Endothelial cell of umbilical vein (primary cell): Measurements from ENCODE around the gene TMEM108. TPM values are rescaled to one million over a fixed set of nuclear protein-coding genes. Genes with fewer than 3 reads are reported as not detected.

Experiments
- BruUV-seq: library from RNA; stranded (reverse); fragments of 400-500 nt; replicated peaks from 2 replicates; lab custom pipeline; 2021; lab: Mats Ljungman, UMichigan
- CTCF ChIA-PET: fragments of 300-600, 350-600 bp; sonication (Branson Sonifier 250); formaldehyde crosslinking; loops from one replicate; lab custom pipeline; 2021; ENCODE audit warnings: antibody characterized with exemption, inconsistent platforms; lab: Charles Lee
- POLR2A ChIA-PET: fragments of 300-600, 350-600 bp; sonication (Branson Sonifier 250); formaldehyde crosslinking; loops from one replicate; lab custom pipeline; 2021; ENCODE audit warnings: antibody characterized with exemption, inconsistent platforms; lab: Charles Lee
- DNase-seq: peaks from one replicate; pipeline ENCODE4 v3.0.0-alpha.2; 2011; ENCODE audit warnings: low read depth, low spot score
- FAIRE-seq: peaks from 2 replicates; lab custom pipeline; 2011; peaks lifted over from hg19 to GRCh38; lab: Jason Lieb, UNC
- H2AFZ ChIP-seq: 2 replicates; pipeline ENCODE4 v1.6.0; 2012; ENCODE audit warnings: low read depth, low read length, control low read depth, inconsistent platforms
- H3K27ac ChIP-seq: 2 replicates; pipeline ENCODE4 v1.5.1; 2011; ENCODE audit warnings: low read depth, mild to moderate bottlenecking, control low read depth, low read length, moderate library complexity; ENCODE audit not compliant: insufficient read depth
- H3K27me3 ChIP-seq, 2 experiments: 2 replicates each; pipeline versions ENCODE4 v1.6.0 to v1.6.1; 2011; ENCODE audit warnings: low read length in 2 of 2, mixed read lengths in 1 of 2; ENCODE audit not compliant: control insufficient read depth in 2 of 2, insufficient read depth in 2 of 2
- H3K36me3 ChIP-seq, 2 experiments: 2 replicates in 1 of 2; 3 replicates in 1 of 2; pipeline ENCODE4 v1.5.1; 2011; ENCODE audit warnings: low read length in 2 of 2, mild to moderate bottlenecking in 1 of 2, moderate library complexity in 1 of 2; ENCODE audit not compliant: control insufficient read depth in 2 of 2, insufficient read depth in 2 of 2; ENCODE audit errors: extremely low read depth in 1 of 2
- H3K4me1 ChIP-seq: 3 replicates; pipeline ENCODE4 v1.5.1; 2011; ENCODE audit warnings: mild to moderate bottlenecking, low read length; ENCODE audit not compliant: control insufficient read depth, insufficient read depth; ENCODE audit errors: extremely low read depth
- H3K4me2 ChIP-seq: 2 replicates; pipeline ENCODE4 v1.6.1; 2011; ENCODE audit warnings: low read length, control low read depth, mixed read lengths; ENCODE audit not compliant: insufficient read depth
- H3K4me3 ChIP-seq, 3 experiments: fragments of 200-600 bp in 1 of 3; sonication (generic), shearing (Covaris generic) in 1 of 3; replicated peaks in 1 of 3; 2 replicates each; pipeline ENCODE4 v1.5.1; 2011 to 2016; ENCODE audit warnings: control low read depth in 3 of 3, low read length in 3 of 3, mild to moderate bottlenecking in 2 of 3, inconsistent platforms in 1 of 3, low read depth in 1 of 3, moderate library complexity in 1 of 3; ENCODE audit not compliant: insufficient read depth in 1 of 3
- H3K79me2 ChIP-seq: 2 replicates; pipeline ENCODE4 v1.6.0; 2012; ENCODE audit warnings: low read length, inconsistent platforms; ENCODE audit not compliant: control insufficient read depth, insufficient read depth
- H3K9ac ChIP-seq: replicated peaks from 2 replicates; pipeline ENCODE3; 2011; ENCODE audit warnings: low read length, control low read depth; ENCODE audit not compliant: insufficient read depth; ENCODE audit errors: extremely low read depth
- H3K9me1 ChIP-seq: replicated peaks from 3 replicates; pipeline ENCODE4 v1.6.0; 2011; ENCODE audit warnings: mild to moderate bottlenecking, low read length; ENCODE audit not compliant: control insufficient read depth, insufficient read depth; ENCODE audit errors: extremely low read depth
- H3K9me3 ChIP-seq: replicated peaks from 2 replicates; pipeline ENCODE4 v1.5.1; 2012; ENCODE audit warnings: low read length, inconsistent platforms; ENCODE audit not compliant: control insufficient read depth, insufficient read depth
- H4K20me1 ChIP-seq: replicated peaks from 2 replicates; pipeline ENCODE3; 2011; ENCODE audit warnings: mild to moderate bottlenecking, low read length; ENCODE audit not compliant: control insufficient read depth, insufficient read depth; ENCODE audit errors: extremely low read depth
- CTCF ChIP-seq, 2 donors: IDR thresholded peaks; 1 replicate in 1 of 2; 2 replicates in 1 of 2; pipeline ENCODE4 v1.5.1; 2011; ENCODE audit warnings: low read length in 2 of 2, mild to moderate bottlenecking in 2 of 2, moderate library complexity in 2 of 2, control low read depth in 1 of 2, inconsistent platforms in 1 of 2, low read depth in 1 of 2; ENCODE audit not compliant: insufficient read depth in 1 of 2; ENCODE audit errors: extremely low read depth in 1 of 2
- EZH2 ChIP-seq: IDR thresholded peaks from 2 replicates; pipeline ENCODE4 v1.6.1; 2012; ENCODE audit warnings: borderline replicate concordance, low read depth, mild to moderate bottlenecking, moderate library complexity, low read length, inconsistent platforms; ENCODE audit not compliant: severe bottlenecking
- GATA2 ChIP-seq: IDR thresholded peaks from 2 replicates; pipeline ENCODE4 v1.7.0; 2011; ENCODE audit warnings: low read depth, mild to moderate bottlenecking, moderate library complexity, mixed read lengths, low read length; ENCODE audit not compliant: insufficient read length, insufficient read depth
- JUN ChIP-seq: IDR thresholded peaks from 2 replicates; pipeline ENCODE4 v1.6.1; 2011; ENCODE audit warnings: borderline replicate concordance, low read depth; ENCODE audit not compliant: insufficient read length, insufficient read depth
- POLR2AphosphoS5 ChIP-seq: IDR thresholded peaks from 2 replicates; pipeline ENCODE4 v1.6.1; 2012; ENCODE audit warnings: low read depth, mild to moderate bottlenecking, control low read depth, low read length, moderate library complexity; ENCODE audit not compliant: insufficient read depth
- dilution Hi-C: fragments of 300-500 bp; cut with MboI; formaldehyde crosslinking; loops from one replicate; pipeline ENCODE4 v1.15.0; 2019; ENCODE audit warnings: low sequenced_read_pairs; ENCODE audit not compliant: extremely low pct_ligation_motif_present
- intact Hi-C: fragments of 100-400 bp; cut with micrococcal nuclease; formaldehyde crosslinking; loops from one replicate; pipeline ENCODE4 v1.10.0; 2022
- polyA plus RNA-seq, 4 experiments: library from polyadenylated mRNA; depleted of rRNA in 3 of 4; stranded (reverse) in 3 of 4; unstranded in 1 of 4; fragments of >200 nt; gene quantifications; 2 replicates each; pipeline versions ENCODE4 v1.2.1 to v1.2.3, GENCODE V29; 2011 to 2012; ENCODE audit warnings: missing spikeins in 1 of 4
- total RNA-seq: library from RNA; stranded (reverse); gene quantifications from 2 replicates; pipeline ENCODE4 v1.2.3, GENCODE V29; 2021

TMEM108 gene
- total and polyA plus RNA-seq, 2 donors (not counting 3 experiments of a cell fraction or from before 2014, with no cell fraction given), result 0.40 to 1.1 TPM

GRCh38 chr3:133361435-133361834 is 323.2 kb downstream of the TMEM108 start:
- H3K4me3 ChIP-seq, result no peak overlapping the region
- TF ChIP-seq GATA2, result no peak
- no peak for TF ChIP-seq JUN
- no peak for TF ChIP-seq CTCF (IDR thresholded peaks at IDR 0.05; ENCODE audit: extremely low read depth in 1 of 2, insufficient read depth in 1 of 2, low read depth in 1 of 2, low read length in 2 of 2)
- no peak for TF ChIP-seq EZH2
- no peak for TF ChIP-seq POLR2AphosphoS5
- intact Hi-C loops, result no loop called here
- ChIA-PET POLR2A (no interaction called here), CTCF (interaction anchor here (1.5 to 2.2 kb wide), 2 partner anchors 22 to 320 kb away, joined by 3 to 9 read pairs; no protein-coding TSS in a partner anchor)
- H3K9ac ChIP-seq, result no peak overlapping the region
- H3K27me3 ChIP-seq, result peaks cover 2 to 6% of the 10 kb centered on the region in 2 experiments
- H4K20me1 ChIP-seq, result no peaks in the 10 kb centered on the region
- no peak overlapping the region for H2AFZ ChIP-seq
- dilution Hi-C loops, result no loop called here
- H3K4me1 ChIP-seq, result no peaks in the 10 kb centered on the region
- DNase-seq, result no peak
- no peak for FAIRE-seq
- H3K9me3 ChIP-seq, result no peaks in the 10 kb centered on the region
- BruUV-seq, result no TSS peak
- no peaks in the 10 kb centered on the region for H3K9me1 ChIP-seq
- H3K79me2 ChIP-seq, result no peaks in the 10 kb centered on the region
- no peaks in the 10 kb centered on the region for H3K36me3 ChIP-seq
- H3K27ac ChIP-seq, result no peak overlapping the region
- no peak overlapping the region for H3K4me2 ChIP-seq
